Measurements from ENCODE around the gene MARF1.
A peak's percentile ranks its signal among the peaks of the same experiment; 100 is the strongest.

MARF1 gene

GRCh38 chr16:15604460-15605440, 38.2 kb downstream of the MARF1 start:
- DNase-seq = peak; percentile 38 to 94 (median 62)
- intact Hi-C loops (cut with DNase I) = loop anchor here (10.0 kb wide), 1 partner anchor 100 kb away; no protein-coding TSS in a partner anchor

- intact Hi-C loops (cut with DNase I) = loop anchor here (10.0 kb wide), 1 partner anchor 102 kb away; no protein-coding TSS in a partner anchor
- DNase-seq = peak in 1 of 10 donors; percentile 2
Observed at GRCh38 chr16:15602285-15603044, 40.5 kb downstream of the MARF1 start.

GRCh38 chr16:15601212-15601879, 41.6 kb downstream of the MARF1 start:
- intact Hi-C loops (cut with DNase I) = loop anchor here (10.0 kb wide), 1 partner anchor 103 kb away; no protein-coding TSS in a partner anchor
- DNase-seq = peak in 1 of 10 donors; percentile 31

GRCh38 chr16:15599303-15600070, 43.5 kb downstream of the MARF1 start:
- DNase-seq = peak in 1 of 10 donors; percentile 39
- intact Hi-C loops (cut with DNase I) = loop anchor here (10.0 kb wide), 1 partner anchor 105 kb away; no protein-coding TSS in a partner anchor

- peak in 1 of 10 donors; percentile 47 for DNase-seq
- intact Hi-C loops (cut with DNase I) = no loop called here
Observed at GRCh38 chr16:15598648-15599190, 44.2 kb downstream of the MARF1 start.

- intact Hi-C loops (cut with DNase I) = no loop called here
Observed at GRCh38 chr16:15597822-15598647, 44.9 kb downstream of the MARF1 start.

GRCh38 chr16:15597135-15597534, 45.8 kb downstream of the MARF1 start:
- DNase-seq = no peak
- intact Hi-C loops (cut with DNase I) = no loop called here

More at GRCh38 chr16:15597822-15598647, 44.9 kb downstream of the MARF1 start:
- peak in 1 of 10 donors; percentile 42 for DNase-seq

- DNase-seq = no peak
- intact Hi-C loops (cut with DNase I) = no loop called here
Observed at GRCh38 chr16:15594711-15595320, 48.1 kb downstream of the MARF1 start.

- intact Hi-C loops (cut with DNase I) = no loop called here
Observed at GRCh38 chr16:15593235-15593634, 49.7 kb downstream of the MARF1 start.

GRCh38 chr16:15592324-15592723, 50.6 kb downstream of the MARF1 start:
- DNase-seq = no peak
- intact Hi-C loops (cut with DNase I) = no loop called here

More at GRCh38 chr16:15593235-15593634, 49.7 kb downstream of the MARF1 start:
- peak in 1 of 10 donors; percentile 38 for DNase-seq

- intact Hi-C loops (cut with DNase I) = no loop called here
- DNase-seq = peak in 2 of 10 donors; percentile 64 to 79
Observed at GRCh38 chr16:15587152-15587825, 55.7 kb downstream of the MARF1 start.

GRCh38 chr16:15586716-15587115, 56.2 kb downstream of the MARF1 start:
- intact Hi-C loops (cut with DNase I) = no loop called here

GRCh38 chr16:15585956-15586355, 57.0 kb downstream of the MARF1 start:
- DNase-seq = no peak
- intact Hi-C loops (cut with DNase I) = no loop called here

More at GRCh38 chr16:15586716-15587115, 56.2 kb downstream of the MARF1 start:
- DNase-seq = no peak

GRCh38 chr16:15583526-15583925, 59.4 kb downstream of the MARF1 start:
- intact Hi-C loops (cut with DNase I) = no loop called here
- DNase-seq = peak in 1 of 10 donors; percentile 33

- DNase-seq = no peak
- intact Hi-C loops (cut with DNase I) = no loop called here
Observed at GRCh38 chr16:15581127-15581815, 61.7 kb downstream of the MARF1 start.

- no peak for DNase-seq
- intact Hi-C loops (cut with DNase I) = no loop called here
Observed at GRCh38 chr16:15578824-15579223, 64.1 kb downstream of the MARF1 start.
